Activated CD4-positive, alpha-beta T cell treated with anti-CD3 and anti-CD28 coated beads, Interleukin-2, Interleukin-6, amounts not matched to agents 100 ng/mL and 50 ng/mL, durations not matched to agents 16 hours and 8 hours (primary cell): ENCODE results near the gene PRR36.
"Not testable (repeated sequence)": the region's sequence is repeated elsewhere in the genome, so short reads cannot be mapped to it uniquely, and the experiment has no call there.

Experiments
- DNase-seq: peaks from one replicate; pipeline ENCODE4 v3.0.0-alpha.2; 2020

The PRR36 gene

DNA sequence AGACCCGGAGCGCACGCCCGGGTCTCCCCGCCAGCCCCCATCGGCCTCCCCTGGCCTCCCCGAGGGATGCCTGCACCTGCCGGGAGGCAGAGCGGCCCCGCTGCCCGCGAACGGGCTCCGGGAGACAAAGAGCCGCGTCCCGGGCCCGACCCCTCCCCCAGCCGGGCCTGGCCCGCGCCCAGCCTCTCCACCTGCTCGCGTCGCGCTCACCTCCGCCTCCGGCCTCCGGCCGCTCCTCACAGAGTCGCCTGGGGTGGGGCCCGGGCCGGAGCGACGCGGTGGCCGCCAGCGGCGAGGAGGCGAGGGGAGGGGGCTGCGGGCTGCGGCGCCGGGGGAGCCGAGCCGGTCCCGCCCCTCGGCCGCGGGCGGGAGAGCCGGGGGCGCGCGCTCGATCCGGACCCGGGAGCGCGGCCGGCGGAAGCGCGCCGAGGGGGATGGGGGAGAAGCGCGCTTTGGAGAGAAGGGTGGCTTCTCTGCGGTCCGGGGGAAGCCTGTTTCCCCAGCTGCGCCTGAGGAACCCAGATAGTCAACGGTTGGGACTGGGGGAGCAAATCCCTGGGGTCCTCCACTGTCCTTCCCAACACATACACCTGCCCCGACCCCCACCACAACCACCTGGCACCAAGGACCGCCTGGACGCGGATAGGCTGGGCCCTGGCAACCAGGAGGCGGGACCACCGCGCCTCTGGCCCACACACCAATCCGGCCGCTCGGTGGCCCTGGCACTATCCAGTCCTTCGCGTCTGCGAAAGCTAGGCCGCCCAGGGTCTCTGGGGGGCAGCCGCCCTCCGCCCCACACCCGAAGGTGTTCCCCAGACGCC is at the start of gene PRR36:
Gene PRR36 (minus strand): TSS at position 315 of the 821 bp plus-strand sequence. CDS start 701 bp downstream, outside the sequence.
- DNase-seq: no peak

DNA sequence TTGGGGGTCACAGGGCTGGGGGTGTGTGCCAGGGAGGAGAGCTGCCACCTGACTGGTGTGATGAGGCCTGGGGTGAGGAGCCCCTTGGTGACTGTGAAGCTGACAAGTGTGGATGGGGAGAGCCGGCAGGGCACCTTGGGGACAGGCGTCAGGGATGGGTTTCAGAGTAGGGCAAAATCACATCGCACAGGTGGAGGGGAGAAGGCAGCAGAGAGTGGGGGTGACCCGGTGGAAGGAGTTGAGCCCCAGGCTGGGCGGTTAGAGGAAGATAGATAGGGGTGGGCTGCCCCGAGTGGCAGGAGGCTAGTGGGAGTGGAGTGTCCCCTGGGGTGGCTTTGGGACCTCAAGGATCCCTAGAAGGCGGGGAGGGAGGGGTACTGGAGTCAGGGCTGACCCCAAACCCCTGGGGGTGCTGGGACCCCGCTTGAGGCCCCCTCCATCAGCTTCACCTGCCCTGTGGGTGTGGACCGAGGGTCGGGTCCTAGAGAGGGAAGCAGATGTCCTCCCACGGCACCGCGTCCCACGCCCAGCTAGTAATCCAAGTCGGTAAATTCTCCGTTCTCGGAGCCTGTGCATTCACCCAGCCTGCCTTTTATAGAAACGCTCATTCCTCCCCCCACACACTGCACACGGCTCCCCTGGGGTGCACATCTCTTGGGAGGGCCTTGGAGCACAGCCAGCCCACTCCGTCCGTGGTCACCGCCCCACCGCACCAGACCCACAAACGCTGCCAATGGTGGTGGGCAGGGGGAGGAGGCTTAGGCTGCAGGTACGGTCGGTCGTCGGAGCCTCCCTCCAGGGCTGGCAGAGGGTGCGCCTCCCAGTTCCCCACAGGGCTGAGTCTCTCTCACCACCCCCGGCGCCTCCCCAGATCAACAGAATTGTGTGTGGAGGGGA is 49.4 kb upstream of the PRR36 start:
- DNase-seq: no peak

DNA sequence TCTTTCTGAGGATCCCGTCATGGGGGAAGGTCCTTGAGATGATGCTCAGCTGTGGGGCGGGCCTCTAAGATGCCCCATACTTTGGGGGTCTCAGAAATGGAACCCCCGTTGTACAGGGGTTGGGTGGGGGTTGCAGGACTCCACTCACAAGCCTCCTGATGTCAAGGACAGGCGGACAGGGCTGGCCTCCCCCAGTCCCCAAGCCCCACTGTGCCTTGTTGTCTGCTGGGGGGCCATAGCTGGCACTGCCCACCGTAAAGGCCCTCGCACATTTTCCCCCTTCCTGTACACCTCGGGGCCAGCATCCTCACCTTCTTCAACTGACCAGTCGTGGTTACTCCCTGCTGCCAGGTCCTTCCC is 48.6 kb upstream of the PRR36 start:
- DNase-seq: no peak

DNA sequence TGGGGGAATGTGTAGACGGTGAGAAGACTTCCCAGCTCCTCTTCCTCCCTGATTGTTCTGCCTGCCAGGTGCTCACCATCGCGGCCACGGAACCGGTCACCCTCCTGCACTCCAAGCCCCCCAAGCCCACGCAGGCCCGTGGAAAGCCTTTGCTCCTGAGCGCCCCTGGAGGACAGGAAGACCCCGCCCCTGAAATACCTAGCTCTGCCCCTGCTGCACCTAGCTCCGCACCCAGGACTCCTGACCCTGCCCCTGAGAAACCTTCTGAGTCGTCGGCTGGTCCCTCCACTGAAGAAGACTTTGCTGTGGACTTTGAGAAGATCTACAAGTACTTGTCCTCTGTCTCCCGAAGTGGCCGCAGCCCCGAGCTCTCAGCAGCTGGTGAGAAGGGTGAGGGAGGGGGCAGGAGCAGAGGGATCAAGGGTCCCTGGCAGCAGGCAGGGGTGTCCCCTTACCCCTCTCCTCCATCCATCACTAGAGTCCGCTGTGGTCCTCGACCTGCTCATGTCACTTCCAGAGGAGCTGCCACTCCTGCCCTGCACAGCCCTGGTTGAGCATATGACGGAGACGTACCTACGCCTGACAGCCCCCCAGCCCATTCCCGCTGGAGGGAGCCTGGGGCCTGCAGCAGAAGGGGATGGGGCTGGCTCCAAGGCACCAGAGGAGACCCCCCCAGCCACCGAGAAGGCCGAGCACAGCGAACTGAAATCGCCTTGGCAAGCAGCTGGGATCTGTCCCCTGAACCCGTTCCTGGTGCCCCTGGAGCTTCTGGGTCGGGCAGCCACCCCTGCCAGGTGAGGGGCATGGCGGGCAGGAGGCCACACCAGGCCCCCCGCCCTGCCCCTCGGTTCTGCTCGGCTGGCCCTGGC is 48.0 kb upstream of the PRR36 start:
- DNase-seq: no peak

DNA sequence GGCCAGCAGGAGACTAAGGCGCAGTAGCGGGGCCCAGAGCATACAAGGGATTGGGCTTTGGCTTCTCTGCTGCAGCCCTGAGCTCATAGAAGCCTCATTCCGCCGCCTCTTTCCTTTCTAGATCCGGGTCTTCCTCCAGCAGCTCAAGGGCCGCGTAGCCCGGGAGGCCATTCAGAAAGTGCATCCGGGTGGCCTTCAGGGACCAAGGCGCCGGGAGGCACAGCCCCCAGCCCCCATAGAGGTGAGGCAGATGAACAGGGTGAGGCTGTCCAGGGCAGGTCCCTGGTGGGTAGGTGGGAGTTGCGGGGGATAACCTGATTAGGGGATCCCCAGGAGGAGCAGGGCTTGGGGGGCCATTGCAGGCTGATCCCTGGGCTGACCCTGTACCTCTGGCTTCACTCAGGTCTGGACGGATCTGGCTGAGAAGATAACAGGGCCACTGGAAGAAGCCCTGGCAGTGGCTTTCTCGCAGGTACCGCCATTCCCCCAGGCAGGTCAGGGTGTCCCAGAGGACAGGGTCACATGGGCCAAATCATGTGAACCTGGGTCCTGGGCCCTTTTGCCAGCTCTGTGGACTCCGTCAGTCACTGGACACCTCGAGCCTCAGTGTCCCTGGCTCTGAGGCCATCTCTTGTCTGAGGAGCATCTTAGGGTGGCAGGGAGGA is 47.2 kb upstream of the PRR36 start:
- DNase-seq: no peak

DNA sequence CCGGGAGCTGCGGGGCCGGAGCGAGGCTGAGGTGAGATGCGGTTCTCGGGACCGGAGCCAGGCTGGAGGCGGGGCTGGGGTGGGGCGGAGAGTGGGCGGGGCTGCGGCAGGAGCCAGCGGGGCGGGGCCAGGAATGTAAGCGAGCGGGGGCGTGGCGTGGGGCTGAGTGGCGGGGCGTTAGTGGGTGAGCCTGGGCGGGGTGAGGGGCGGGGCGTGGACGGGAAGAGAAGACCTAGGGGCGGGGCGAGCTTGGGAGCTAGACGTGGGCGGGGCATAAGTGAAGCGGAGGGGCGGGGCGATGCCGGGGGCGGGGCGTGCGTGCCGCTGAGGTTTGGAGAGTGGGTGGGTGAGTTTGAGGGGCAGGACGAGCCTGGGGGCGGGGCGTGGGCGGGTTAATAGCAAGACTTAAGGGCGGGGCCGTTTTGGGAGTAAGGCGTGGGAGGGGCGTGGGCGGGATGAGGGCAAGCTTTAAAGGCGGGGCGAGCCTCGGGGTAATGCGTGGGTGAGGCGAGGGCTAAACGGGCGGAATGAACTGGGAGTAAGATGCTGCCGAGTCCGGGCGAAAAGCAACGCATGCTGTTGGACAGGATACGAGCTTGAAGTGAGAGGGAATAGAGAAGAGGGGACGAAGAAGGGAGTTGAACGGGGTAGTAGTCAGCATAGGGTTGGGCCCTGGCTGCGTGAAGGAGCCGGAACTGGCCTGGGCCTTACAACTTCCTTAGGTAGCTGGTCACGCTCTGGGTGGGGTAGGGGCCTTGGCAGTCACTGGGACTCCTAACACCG is 46.5 kb upstream of the PRR36 start:
- peak; percentile 99 for DNase-seq

DNA sequence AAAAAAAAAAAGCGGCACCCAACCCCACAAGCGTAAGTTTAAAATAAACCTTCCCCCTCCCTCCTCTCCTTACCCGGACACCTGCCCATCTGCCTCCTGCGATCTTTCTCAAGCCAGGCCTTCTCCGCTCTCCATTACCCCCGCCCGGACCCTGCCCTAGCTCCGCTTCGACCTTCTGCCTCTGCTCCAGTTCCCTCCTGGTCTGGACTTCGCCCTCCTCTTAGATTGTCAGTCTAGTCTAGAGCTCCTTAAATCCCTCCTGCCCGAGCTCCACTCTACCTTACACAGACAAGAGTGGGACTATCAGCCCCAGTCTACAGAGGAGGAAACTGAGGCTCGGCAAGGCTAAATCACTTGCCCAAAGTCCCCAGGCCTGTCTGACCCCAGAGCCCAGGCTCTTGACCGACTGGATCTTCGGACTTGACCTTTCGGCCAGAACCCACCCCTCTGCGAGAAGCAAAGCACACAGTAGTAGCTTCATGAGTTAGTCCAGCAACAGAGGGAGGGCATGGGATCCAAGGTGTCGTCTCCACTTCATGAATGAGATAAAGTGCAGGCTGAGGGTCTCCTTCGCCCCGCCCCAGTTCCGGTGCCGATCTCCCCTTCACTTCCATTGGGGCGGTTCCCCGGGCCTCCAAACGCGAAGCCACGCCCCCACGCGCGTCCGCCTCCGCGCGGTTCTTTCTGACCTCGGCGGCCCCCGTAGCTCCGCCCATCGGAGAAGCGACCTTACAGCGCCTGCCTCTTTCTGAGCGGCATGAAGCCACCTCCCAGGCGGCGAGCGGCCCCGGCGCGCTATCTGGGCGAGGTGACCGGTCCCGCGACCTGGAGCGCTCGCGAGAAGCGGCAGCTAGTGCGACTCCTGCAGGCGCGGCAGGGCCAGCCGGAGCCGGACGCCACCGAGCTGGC is 45.7 kb upstream of the PRR36 start, which contains the start of gene SNAPC2:
Gene SNAPC2 (plus strand): TSS at position 729 of the 909 bp plus-strand sequence. CDS start 29 bp downstream, at position 758.
- DNase-seq: peak; percentile 97

DNA sequence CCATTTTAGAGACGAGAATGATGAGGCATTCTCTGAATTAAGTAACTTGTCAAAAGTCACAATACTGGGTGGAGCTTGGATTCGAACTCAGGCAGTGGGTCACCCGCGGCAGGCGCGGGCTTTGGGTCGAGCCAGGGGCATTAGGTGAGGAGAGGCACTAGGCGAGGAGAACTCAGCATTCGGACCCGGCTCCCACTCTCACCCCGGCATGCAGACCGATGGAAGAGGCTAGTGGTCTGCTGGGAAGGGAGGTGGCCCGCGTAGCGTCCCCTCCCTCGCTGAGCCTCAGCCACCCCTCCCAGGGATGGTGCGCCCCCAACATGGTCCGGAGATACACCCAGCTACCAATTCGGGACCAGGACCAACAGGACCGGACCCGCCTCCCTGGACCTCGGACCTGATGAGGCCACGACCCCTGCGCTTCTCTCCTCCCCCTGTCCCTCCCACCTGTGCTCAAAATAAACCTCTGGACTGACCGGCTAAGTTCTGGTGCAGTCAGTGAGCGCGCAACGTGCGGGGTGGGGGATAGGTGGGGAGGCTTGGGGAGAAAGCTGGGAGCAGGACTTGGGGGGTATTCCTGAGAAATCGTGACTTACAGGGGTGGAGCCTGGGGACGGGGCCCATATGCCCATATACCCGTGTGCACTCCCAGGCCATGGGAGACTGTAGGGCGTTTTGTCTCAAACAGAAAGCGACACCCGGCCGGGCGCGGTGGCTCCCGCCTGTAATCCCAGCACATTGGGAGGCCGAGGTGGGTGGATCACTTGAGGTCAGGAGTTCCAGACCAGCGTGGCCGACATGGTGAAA is 44.6 kb upstream of the PRR36 start:
- DNase-seq: no peak

DNA sequence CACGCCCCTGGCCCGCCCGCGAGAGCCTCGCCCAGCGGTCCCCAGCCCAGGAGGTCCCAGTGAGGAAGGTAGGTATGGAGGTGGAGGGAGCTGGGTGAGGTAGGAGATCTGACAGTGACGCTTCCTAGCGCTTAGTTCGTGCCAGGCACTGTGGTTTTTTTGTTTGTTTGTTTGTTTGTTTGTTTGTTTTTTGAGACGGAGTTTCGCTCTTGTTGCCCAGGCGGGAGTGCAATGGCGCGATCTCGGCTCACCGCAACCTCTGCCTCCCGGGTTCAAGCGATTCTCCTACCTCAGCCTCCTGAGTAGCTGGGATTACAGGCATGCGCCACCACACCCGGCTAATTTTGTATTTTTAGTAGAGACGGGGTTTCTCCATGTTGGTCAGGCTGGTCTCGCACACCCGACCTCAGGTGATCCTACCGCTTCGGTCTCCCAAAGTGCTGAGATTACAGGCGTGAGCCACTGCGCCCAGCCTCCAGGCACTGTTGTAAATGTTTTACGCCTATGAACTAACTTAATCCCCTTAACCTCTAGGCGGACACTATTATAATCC is 43.9 kb upstream of the PRR36 start:
- DNase-seq: not testable (repeated sequence)

DNA sequence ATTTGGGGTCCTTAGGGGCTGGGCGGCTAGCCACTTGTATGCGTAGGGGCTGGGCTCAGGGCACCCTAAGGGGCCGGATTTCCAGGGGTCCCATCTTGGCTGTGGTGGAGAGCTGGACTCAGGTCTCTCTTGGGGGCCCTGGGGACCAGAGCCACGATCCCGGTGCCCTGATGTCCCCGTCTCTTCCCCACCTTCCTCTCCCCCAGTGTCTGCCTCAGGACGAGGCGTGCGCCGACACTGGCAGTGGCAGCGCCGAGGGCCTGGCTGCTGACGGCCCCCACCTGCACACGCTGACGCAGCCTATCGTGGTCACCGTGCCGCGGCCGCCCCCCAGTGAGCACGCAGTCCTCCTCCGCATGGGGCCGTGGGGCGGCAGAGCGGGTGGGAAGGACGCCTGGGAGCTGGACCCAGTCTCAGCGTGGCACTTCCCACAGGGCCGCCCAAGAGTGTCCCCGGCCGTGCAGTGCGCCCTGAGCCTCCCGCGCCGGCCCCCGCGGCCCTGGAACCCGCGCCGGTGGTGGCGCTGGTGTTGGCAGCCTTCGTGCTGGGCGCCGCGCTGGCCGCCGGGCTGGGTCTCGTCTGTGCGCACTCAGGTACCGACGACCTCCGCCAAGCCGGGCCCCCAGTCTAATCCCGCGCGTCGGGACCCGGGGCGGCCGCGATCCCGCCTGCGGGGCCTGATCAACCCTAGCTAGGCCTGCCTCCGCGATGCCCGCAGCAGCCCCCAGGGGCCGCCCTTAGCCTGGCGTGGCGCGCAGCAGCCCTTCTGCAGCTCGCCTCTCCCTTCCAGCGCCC is 43.3 kb upstream of the PRR36 start:
- DNase-seq: peak; percentile 69

DNA sequence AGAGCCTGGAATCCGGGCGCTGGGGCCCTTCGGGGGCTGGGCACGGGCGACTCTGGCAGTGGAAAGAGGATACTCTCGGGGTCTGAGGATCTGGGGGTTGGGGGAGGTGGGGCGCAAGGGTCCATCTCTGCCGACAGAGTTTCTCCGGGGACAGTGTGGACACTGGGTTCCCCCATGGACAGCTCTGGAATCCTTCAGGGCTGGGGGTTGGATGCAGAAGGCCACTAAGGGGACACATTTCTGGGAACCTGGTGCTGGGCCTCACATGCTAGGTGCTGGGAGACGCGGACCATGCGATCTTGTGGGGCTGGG is 42.7 kb upstream of the PRR36 start:
- no peak for DNase-seq

DNA sequence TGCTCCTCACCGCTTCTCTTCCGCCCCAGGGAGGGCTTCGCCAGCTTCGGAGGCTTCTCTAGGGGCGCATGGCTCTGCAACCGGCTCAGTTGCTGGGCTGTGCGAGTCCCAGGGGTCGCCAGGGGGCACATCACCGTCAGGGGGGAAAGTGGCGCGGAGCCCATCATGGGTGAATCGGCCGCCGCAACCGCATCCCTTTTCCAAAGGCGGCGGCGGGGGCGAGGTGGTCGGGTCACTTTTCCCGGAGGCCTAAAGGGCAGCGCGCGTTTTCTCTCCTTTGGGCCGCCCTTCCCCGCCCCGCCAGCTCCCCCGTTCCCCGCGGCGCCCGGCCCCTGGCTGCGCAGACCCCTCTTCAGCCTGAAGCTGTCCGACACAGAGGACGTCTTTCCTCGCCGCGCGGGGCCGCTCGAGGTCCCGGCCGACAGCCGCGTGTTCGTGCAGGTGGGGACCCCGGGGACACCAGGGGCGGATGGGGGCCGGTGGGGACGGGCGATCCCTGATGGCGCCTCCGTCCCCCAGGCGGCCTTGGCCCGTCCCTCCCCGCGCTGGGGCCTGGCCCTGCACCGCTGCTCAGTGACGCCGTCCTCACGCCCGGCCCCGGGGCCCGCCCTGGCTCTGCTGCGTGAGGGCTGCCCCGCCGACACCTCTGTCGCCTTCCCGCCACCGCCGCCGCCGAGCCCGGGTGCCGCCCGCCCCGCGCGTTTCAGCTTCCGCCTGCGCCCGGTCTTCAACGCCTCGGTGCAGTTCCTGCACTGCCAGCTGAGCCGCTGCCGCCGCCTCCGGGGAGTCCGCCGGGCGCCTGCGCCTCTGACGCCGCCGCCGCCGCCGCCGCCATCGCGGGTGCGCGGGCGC is 42.1 kb upstream of the PRR36 start:
- DNase-seq: peak; percentile 59

DNA sequence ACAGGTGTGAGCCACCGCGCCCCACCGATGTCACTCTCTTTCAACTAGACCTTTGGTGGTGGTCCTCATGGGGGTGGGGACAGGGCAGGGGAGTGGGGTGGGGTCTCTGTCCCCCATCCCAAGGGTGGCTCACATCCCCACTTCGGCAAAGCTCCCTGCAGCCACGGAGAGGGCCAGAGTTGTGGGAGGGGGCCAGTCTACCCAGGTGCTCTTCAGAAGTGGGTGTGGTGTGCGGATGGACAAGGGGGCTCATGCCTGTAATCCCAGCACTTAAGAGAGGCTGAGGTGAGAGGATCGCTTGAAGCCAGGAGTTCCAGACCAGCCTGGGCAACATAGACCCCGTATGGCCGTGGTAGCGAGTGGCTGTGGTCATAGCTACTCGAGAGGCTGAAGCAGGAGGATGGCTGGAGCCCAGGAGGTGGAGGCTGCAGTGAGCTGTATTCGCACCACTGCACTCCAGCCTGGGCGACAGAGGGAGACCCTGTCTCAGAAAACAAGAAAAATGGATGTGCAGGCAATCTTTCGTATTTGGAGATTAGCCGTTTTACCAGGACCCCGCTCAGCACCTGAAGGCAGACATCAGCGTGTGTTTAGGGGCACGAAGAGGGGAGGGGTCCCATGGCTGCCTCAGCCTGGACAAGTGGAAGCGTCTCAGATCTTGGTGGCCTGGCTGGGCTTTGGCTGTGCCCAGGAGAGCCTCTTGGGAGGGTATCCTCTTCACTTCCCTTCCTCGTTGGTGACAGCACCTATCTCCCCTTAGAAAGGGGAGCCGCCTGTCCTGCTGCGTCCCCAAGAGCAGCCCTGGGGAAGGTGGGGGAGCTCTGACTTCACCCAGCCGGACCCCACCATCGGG is 41.3 kb upstream of the PRR36 start:
- DNase-seq: no peak

DNA sequence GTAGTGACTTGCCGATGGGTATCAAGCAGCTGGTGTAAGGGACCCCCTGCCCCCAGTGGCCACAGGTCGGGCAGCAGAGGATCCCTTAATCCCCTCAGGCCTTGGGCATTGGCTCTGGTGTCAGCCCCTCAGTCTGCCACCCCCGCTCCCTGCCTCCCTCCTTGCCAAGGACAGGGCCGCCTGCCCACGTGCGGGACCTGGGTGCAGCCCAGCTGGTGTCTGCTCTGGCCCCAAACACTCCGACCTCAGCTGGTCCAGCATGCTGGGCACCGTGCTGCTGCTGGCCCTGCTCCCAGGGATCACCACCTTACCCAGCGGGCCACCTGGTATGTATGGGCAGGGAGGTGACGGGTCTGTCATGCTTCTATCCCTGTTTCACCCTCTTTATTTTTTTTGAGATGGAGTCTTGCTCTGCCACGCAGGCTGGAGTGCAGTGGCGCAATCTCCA is 40.4 kb upstream of the PRR36 start, which contains the start of gene TGFBR3L:
Gene TGFBR3L (plus strand): TSS at position 233 of the 448 bp plus-strand sequence.
- no peak for DNase-seq

DNA sequence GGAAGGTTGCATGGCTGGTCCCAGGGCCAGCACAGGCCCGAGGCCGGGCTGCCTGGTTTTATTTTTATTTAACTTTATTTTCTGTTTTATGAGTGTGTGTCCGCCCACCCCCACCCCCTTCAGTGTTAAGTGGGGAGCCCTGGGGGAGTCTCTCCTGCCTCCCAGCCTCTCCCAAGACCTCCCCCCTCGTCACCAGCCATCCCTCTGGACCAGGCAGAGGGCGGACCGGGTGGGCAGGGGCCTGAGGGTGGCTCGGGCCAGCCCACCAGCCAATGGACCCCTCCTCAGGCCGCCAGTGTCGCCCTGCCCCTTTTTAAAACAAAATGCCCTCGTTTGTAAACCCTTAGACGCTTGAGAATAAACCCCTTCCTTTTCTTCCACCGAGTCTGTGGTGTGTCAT is 39.9 kb upstream of the PRR36 start:
- DNase-seq: no peak

DNA sequence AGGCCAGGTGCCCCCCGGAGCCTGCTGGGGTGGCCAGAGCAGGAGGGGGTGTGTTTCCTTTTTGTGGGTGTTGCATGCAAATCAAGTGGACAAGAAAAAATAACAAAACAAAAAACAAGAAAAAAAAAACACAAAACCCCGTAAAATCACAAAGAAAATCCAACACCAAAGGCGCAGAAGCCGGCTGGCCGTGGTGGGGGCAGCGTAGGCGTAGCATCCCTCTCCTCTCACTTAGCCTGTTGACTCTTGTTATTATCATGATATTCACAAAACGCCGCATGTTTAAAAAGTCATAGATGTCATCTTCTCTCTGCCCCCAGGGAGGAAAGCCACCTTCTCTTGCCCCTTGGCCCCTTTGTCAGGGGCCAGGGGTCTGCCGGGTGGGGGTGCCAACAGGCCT is 39.5 kb upstream of the PRR36 start:
- no peak for DNase-seq
